Activated naive CD8-positive, alpha-beta T cell treated with anti-CD3 and anti-CD28 coated beads, Interleukin-2, amount 50 U/mL, for 24 hours (primary cell): ENCODE results near the gene TRANK1.
"Not testable (repeated sequence)": the region's sequence is repeated elsewhere in the genome, so short reads cannot be mapped to it uniquely, and the experiment has no call there.

Experiments used
- ATAC-seq: fragments of 150-1000 bp; cut with Tn5 transposase; one replicate; pipeline ENCODE4 v1.10.0; 2021
- DNase-seq: peaks from one replicate; pipeline ENCODE4 v3.0.0; 2021
- H3K27ac Mint-ChIP-seq: one replicate; pipeline ENCODE4 v1.8.0; 2021; ENCODE audit warnings: mild to moderate bottlenecking, mixed read lengths
- H3K27me3 Mint-ChIP-seq: one replicate; pipeline ENCODE4 v1.8.0; 2021; ENCODE audit warnings: mixed read lengths
- H3K36me3 Mint-ChIP-seq: one replicate; pipeline ENCODE4 v1.8.0; 2021; ENCODE audit warnings: low read depth, mixed read lengths
- H3K4me1 Mint-ChIP-seq: one replicate; pipeline ENCODE4 v1.8.0; 2021; ENCODE audit warnings: mixed read lengths
- H3K4me3 Mint-ChIP-seq: one replicate; pipeline ENCODE4 v1.8.0; 2021; ENCODE audit warnings: mild to moderate bottlenecking, moderate library complexity, mixed read lengths
- H3K9me3 Mint-ChIP-seq: one replicate; pipeline ENCODE4 v1.8.0; 2021; ENCODE audit warnings: mixed read lengths

Gene TRANK1

DNA sequence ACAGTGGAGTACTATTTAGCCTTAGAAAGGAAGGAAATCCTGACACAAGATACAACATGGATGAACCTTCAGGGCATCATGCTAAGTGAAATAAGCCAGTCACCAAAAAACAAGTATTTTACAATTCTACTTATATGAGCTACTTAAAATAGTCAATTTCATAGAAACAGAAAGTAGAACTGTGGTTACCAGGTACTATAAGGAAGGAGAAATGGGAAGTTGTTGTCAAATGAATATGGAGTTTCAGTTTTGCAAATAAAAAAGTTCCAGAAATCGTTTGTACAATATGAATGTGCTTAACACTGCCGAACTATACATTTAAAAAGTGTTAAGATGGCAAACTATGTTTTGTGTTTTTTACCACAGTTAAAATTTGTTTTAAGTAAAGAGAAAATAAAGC lies 26.8 kb downstream of the TRANK1 start:
- peak overlapping the region; percentile 60 for H3K4me3 Mint-ChIP-seq
- peaks cover 39% of the 10 kb centered on the region for H3K4me1 Mint-ChIP-seq
- DNase-seq (no peak), ATAC-seq (peak; percentile 54)
- peak overlapping the region; percentile 72 for H3K27ac Mint-ChIP-seq
- H3K27me3 Mint-ChIP-seq: no peaks in the 10 kb centered on the region
- peaks cover 15% of the 10 kb centered on the region for H3K9me3 Mint-ChIP-seq
- H3K36me3 Mint-ChIP-seq: peaks cover 12% of the 10 kb centered on the region

- Mint-ChIP-seq H3K4me1 (peaks cover 49% of the 10 kb centered on the region), H3K27ac (peak overlapping the region; percentile 74), H3K27me3 (no peaks in the 10 kb centered on the region), H3K36me3 (no peaks in the 10 kb centered on the region), H3K4me3 (peak overlapping the region; percentile 67), H3K9me3 (no peaks in the 10 kb centered on the region)
- DNase-seq (no peak), ATAC-seq (peak; percentile 91)
Observed at GRCh38 chr3:36911990-36912804, 32.7 kb downstream of the TRANK1 start.

DNA sequence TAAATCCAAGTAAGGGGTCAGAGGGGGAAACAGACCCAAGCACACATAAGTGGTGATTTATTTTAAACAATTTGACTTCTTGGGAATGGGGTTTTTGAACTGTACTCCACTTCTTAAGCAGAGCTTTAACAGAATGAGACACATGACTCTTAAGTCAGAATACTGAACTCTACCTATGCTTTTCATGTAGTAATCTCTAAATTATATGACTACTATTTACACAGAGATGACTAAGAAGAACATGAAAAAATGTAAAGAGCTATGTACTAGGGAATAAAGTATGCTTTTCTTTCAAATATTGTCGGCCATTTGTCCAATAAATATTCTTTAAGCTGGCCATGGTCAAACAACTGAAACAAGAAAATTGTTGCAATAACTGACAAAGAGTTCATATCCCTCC lies 35.2 kb downstream of the TRANK1 start:
- Mint-ChIP-seq H3K27me3 (no peaks in the 10 kb centered on the region), H3K36me3 (no peaks in the 10 kb centered on the region), H3K4me3 (no peak overlapping the region), H3K9me3 (no peaks in the 10 kb centered on the region), H3K27ac (no peak overlapping the region), H3K4me1 (peaks cover 69% of the 10 kb centered on the region)
- DNase-seq (no peak), ATAC-seq (no peak)

GRCh38 chr3:36909181-36909580 lies 35.7 kb downstream of the TRANK1 start:
- DNase-seq (no peak), ATAC-seq (no peak)
- no peaks in the 10 kb centered on the region for H3K9me3 Mint-ChIP-seq
- no peaks in the 10 kb centered on the region for H3K36me3 Mint-ChIP-seq
- H3K27me3 Mint-ChIP-seq: no peaks in the 10 kb centered on the region
- peak overlapping the region; percentile 95 for H3K4me3 Mint-ChIP-seq
- H3K4me1 Mint-ChIP-seq: peaks cover 74% of the 10 kb centered on the region
- H3K27ac Mint-ChIP-seq: peak overlapping the region; percentile 92

GRCh38 chr3:36908647-36909180 lies 36.1 kb downstream of the TRANK1 start:
- DNase-seq (no peak), ATAC-seq (no peak)
- peak overlapping the region; percentile 95 for H3K4me3 Mint-ChIP-seq
- no peaks in the 10 kb centered on the region for H3K27me3 Mint-ChIP-seq
- H3K36me3 Mint-ChIP-seq: no peaks in the 10 kb centered on the region
- peak overlapping the region; percentile 92 for H3K27ac Mint-ChIP-seq
- H3K4me1 Mint-ChIP-seq: peaks cover 72% of the 10 kb centered on the region
- H3K9me3 Mint-ChIP-seq: no peaks in the 10 kb centered on the region

GRCh38 chr3:36907911-36908646 lies 36.8 kb downstream of the TRANK1 start:
- H3K9me3 Mint-ChIP-seq: no peaks in the 10 kb centered on the region
- peaks cover 72% of the 10 kb centered on the region for H3K4me1 Mint-ChIP-seq
- peak overlapping the region; percentile 92 for H3K27ac Mint-ChIP-seq
- DNase-seq (peak; percentile 71), ATAC-seq (peak; percentile 62)
- H3K4me3 Mint-ChIP-seq: peak overlapping the region; percentile 95
- no peaks in the 10 kb centered on the region for H3K27me3 Mint-ChIP-seq
- H3K36me3 Mint-ChIP-seq: no peaks in the 10 kb centered on the region

DNA sequence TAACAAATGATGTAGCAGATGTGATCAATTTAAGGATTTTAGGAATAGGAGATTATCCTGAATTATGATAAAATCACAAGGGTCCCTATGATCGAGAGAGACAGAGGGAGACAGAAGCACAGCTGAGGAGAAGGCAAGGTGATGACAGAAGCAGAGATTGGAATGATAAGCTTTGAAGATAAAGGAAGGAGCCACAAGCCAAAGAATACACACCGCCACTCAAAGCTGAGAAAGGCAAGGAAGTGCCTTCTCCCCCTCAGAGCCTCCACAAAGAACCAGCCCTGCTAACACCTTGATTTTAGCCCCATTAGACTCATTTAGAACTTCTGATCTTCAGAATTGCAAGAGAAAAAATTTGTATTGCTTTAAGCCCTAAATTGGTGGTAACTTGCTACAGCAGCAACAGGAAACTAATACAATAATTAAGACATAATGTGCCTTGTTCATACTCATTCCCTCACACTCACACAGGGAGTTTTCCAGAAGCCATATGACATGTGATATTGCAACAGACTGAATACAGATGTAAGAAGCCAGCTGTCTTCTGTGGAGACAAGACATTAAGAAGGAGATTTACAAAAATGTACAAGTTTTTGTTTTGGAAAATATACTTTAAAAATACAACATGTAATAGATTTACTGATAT lies 38.2 kb downstream of the TRANK1 start:
- no peaks in the 10 kb centered on the region for H3K9me3 Mint-ChIP-seq
- ATAC-seq: no peak

DNA sequence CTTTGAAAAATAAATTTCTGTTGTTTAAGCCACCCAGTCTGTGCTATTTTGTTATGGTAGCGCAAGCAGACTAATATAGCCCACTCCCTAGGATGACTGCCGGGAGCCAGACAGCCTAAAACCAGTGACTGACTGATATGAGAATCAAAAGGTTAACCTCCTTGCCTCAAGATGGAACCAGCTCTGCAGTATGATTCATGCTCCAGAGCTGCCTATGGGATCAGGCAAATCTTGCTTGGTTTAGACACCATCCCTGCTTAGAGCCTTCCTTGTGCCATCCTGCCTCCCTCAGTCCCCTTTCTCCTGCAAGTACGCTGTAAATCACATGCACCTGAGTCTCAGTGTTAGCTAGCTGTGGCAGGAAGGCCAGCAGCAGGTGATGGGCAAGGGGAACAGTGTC lies 39.3 kb downstream of the TRANK1 start:
- peaks cover 5% of the 10 kb centered on the region for H3K36me3 Mint-ChIP-seq
- H3K9me3 Mint-ChIP-seq: no peaks in the 10 kb centered on the region
- peak; percentile 67 for ATAC-seq

More for the DNA sequence above, 38.2 kb downstream of the TRANK1 start:
- Mint-ChIP-seq H3K27me3 (no peaks in the 10 kb centered on the region), H3K4me1 (peaks cover 73% of the 10 kb centered on the region), H3K36me3 (peaks cover 5% of the 10 kb centered on the region), H3K4me3 (peak overlapping the region; percentile 73), H3K27ac (peak overlapping the region; percentile 24)
- no peak for DNase-seq

DNA sequence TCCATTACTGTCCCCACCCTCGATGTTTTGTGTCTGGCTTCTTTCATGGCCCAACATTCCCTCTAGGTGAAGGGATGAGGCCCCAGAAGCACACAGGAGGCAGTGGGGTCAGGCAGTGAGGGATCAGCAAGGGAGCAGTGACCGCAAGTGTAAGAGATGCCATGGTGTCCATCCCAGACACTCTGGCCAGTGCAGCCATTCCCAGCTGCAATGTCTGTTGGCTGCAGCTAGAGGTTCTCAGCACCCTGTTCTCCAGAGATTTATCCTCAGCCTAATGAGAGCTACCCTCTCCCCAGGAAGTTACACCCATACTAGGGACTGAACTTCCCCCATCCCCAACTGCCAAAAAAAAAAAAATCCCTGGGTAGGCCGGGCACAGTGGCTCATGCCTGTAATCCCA lies 40.2 kb downstream of the TRANK1 start:
- Mint-ChIP-seq H3K27ac (no peak overlapping the region), H3K4me1 (peaks cover 83% of the 10 kb centered on the region), H3K9me3 (no peaks in the 10 kb centered on the region), H3K36me3 (peaks cover 7% of the 10 kb centered on the region), H3K27me3 (no peaks in the 10 kb centered on the region), H3K4me3 (no peak overlapping the region)
- no peak for ATAC-seq
- DNase-seq: no peak

More for the DNA sequence above, 39.3 kb downstream of the TRANK1 start:
- DNase-seq: no peak
- Mint-ChIP-seq H3K4me3 (no peak overlapping the region), H3K4me1 (peaks cover 76% of the 10 kb centered on the region), H3K27ac (no peak overlapping the region), H3K27me3 (no peaks in the 10 kb centered on the region)

DNA sequence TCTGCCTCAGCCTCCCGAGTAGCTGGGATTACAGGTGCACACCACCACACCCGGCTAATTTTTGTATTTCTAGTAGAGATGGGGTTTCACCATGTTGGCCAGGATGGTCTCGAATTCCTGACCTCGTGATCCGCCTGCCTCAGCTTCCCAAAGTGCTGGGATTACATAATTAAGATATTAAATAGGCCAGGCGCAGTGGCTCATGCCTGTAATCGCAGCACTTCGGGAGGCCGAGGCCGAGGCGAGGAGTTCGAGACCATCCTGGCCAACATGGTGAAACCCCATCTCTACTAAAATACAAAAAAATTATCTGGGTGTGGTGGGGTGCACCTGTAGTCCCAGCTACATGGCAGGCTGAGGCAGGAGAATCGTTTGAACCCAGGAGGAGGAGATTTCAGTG lies 40.8 kb downstream of the TRANK1 start:
- not testable (repeated sequence) for H3K9me3 Mint-ChIP-seq, DNase-seq, ATAC-seq, H3K4me3 Mint-ChIP-seq, H3K27me3 Mint-ChIP-seq, H3K27ac Mint-ChIP-seq
- H3K36me3 Mint-ChIP-seq: peaks cover 10% of the 10 kb centered on the region
- H3K4me1 Mint-ChIP-seq: peaks cover 81% of the 10 kb centered on the region

DNA sequence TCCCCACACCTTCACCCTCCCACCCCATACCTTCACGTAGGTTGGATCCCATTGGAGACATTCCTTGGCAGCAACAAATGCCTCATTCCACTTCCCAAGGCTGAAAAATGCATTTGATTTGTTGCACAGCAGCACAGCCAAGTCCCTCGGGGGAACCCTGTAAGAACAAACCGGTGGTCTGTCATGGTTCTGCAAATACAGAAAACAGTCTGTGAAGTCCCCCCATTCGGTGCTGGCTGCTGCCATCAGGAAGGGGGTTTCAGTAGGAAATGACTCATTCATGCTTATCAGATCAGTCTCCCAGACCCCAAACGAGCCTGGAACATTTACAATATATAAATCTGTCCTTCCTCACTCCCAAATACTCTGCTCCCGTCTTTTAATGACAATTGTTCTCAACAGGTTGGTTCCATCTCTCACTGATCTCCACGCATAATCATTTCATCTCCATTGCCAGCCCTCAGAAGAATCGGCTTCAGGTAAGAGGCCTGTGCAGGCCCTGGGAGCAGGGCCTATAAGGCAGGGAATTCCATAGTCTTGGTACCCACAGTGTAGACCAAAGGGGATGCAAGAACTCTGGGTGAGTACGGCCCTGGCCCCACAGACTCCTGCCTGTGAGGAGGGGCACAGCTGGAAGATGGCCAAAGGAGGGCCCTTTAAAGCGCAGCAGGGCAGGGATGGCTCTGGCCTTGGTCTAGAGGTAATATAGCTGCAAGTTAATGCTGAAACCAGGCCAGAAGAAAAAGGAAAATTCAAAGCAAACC lies 41.6 kb downstream of the TRANK1 start:
- H3K27ac Mint-ChIP-seq: peak overlapping the region; percentile 63

GRCh38 chr3:36901588-36901987 lies 43.3 kb downstream of the TRANK1 start:
- Mint-ChIP-seq H3K4me3 (no peak overlapping the region), H3K27me3 (no peaks in the 10 kb centered on the region), H3K27ac (peak overlapping the region; percentile 57), H3K4me1 (peaks cover 71% of the 10 kb centered on the region), H3K36me3 (peaks cover 17% of the 10 kb centered on the region), H3K9me3 (no peaks in the 10 kb centered on the region)
- ATAC-seq (no peak), DNase-seq (no peak)

More for the DNA sequence above, 41.6 kb downstream of the TRANK1 start:
- Mint-ChIP-seq H3K36me3 (peaks cover 12% of the 10 kb centered on the region), H3K4me3 (peak overlapping the region; percentile 32), H3K27me3 (no peaks in the 10 kb centered on the region), H3K9me3 (no peaks in the 10 kb centered on the region), H3K4me1 (peaks cover 73% of the 10 kb centered on the region)
- peak; percentile 35 for ATAC-seq
- DNase-seq: no peak

- H3K27me3 Mint-ChIP-seq: no peaks in the 10 kb centered on the region
- H3K4me1 Mint-ChIP-seq: peaks cover 68% of the 10 kb centered on the region
Observed at GRCh38 chr3:36900474-36901443, 44.1 kb downstream of the TRANK1 start.

More at GRCh38 chr3:36900474-36901443, 44.1 kb downstream of the TRANK1 start:
- H3K36me3 Mint-ChIP-seq: peaks cover 22% of the 10 kb centered on the region
- DNase-seq: no peak
- peak overlapping the region; percentile 57 for H3K27ac Mint-ChIP-seq
- ATAC-seq: no peak
- no peaks in the 10 kb centered on the region for H3K9me3 Mint-ChIP-seq
- H3K4me3 Mint-ChIP-seq: peak overlapping the region; percentile 38
